NCI-H2196 treated with DMSO at 0.1 percent for 48 hours (cell line): ENCODE data around the gene TRIM14.
"Not testable (repeated sequence)": the region's sequence is repeated elsewhere in the genome, so short reads cannot be mapped to it uniquely, and the experiment has no call there.

Experiments used
- DNase-seq: peaks from one replicate; lab custom pipeline; 2025; ENCODE audit not compliant: unreplicated experiment; lab: John Stamatoyannopoulos, UW

TRIM14 gene

GRCh38 chr9:98142925-98143481 is 24.0 kb upstream of the TRIM14 start:
- no peak for DNase-seq

- DNase-seq: no peak
These were observed 23.3 kb upstream of the TRIM14 start for GRCh38 chr9:98142182-98142907.

GRCh38 chr9:98140503-98140902 is 21.5 kb upstream of the TRIM14 start:
- DNase-seq: no peak

GRCh38 chr9:98136489-98136888 is 17.5 kb upstream of the TRIM14 start:
- DNase-seq: no peak

GRCh38 chr9:98135938-98136337 is 16.9 kb upstream of the TRIM14 start:
- DNase-seq: no peak

GRCh38 chr9:98135558-98135934 is 16.5 kb upstream of the TRIM14 start:
- DNase-seq: no peak

GRCh38 chr9:98134702-98135557 is 15.9 kb upstream of the TRIM14 start:
- no peak for DNase-seq

- DNase-seq: peak; percentile 21
These were observed 14.0 kb upstream of the TRIM14 start for GRCh38 chr9:98132806-98133631.

GRCh38 chr9:98132158-98132557 is 13.1 kb upstream of the TRIM14 start:
- DNase-seq: no peak

- no peak for DNase-seq
These were observed 11.7 kb upstream of the TRIM14 start for GRCh38 chr9:98130576-98131228.

- DNase-seq: not testable (repeated sequence)
These were observed 11.0 kb upstream of the TRIM14 start for GRCh38 chr9:98130060-98130459.

GRCh38 chr9:98129451-98129881 is 10.4 kb upstream of the TRIM14 start:
- no peak for DNase-seq

- DNase-seq: no peak
These were observed 9.3 kb upstream of the TRIM14 start for GRCh38 chr9:98128316-98128715.

- DNase-seq: no peak
These were observed 8.2 kb upstream of the TRIM14 start for GRCh38 chr9:98127226-98127625.

GRCh38 chr9:98124637-98125426 is 5.8 kb upstream of the TRIM14 start:
- no peak for DNase-seq

- not testable (repeated sequence) for DNase-seq
These were observed 5.1 kb upstream of the TRIM14 start for GRCh38 chr9:98124091-98124490.

GRCh38 chr9:98121058-98121457 is 2.0 kb upstream of the TRIM14 start:
- DNase-seq: peak; percentile 67

GRCh38 chr9:98120476-98120875 is 1.5 kb upstream of the TRIM14 start:
- DNase-seq: no peak

GRCh38 chr9:98117984-98118639 is 910 bp downstream of the TRIM14 start:
- no peak for DNase-seq
